NT2/D1 (cell line): ENCODE results near the gene SPOCK1.

Experiments
- SUZ12 ChIP-seq: IDR thresholded peaks from 2 replicates; pipeline ENCODE4 v1.6.1; 2011; ENCODE audit not compliant: insufficient read length, insufficient read depth; ENCODE audit errors: extremely low read depth
- ZNF274 ChIP-seq: IDR thresholded peaks from 2 replicates; pipeline ENCODE4 v1.6.1; 2011; ENCODE audit warnings: mild to moderate bottlenecking, low read depth, low read length

- TF ChIP-seq ZNF274, result no peak
- TF ChIP-seq SUZ12, result no peak
Measured at GRCh38 chr5:137269946-137270345, 229.2 kb downstream of the SPOCK1 start.
